HPDE6-E6E7 (cell line): ENCODE data around the gene IQCH.
A peak's percentile ranks its signal among the peaks of the same experiment; 100 is the strongest.

Experiments used
- DNase-seq: peaks from one replicate; pipeline ENCODE4 v3.0.0; 2011; ENCODE audit warnings: missing footprints; ENCODE audit errors: extremely low spot score

Gene IQCH

DNA sequence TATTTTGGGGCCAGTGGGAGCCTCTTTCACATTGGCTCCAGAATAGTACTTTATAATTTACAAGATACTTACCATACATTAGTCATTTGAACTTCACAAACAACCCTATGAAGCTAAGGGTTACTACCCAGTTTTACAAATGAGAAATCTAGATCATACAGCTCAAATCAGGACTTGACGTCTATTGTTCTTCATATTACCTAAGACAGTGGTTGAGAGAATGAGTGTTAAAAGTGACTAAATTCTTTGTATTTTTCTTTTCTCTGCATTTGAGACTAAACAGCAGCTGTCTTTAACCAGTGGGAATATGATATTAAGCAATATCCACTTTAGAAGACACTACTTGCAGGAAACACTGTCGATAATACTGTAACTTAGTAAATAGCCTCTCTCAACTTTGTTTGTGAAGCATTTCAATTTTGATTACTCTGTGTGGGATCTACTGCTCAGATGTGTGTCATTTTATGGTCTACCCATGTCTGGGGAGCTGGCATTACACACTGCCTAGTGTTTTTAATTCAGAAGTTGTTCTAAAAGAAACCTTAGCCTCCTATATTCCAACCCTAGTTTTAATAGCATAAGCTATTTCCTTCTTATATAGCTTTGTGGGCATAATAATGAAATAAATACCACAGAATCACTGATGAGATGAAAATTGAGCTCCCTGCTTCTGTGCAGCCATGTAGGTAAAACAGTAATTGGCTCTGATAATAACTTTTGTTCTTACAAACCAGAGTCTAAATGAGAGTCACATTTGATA is 45.9 kb downstream of the IQCH start:
- no peak for DNase-seq

DNA sequence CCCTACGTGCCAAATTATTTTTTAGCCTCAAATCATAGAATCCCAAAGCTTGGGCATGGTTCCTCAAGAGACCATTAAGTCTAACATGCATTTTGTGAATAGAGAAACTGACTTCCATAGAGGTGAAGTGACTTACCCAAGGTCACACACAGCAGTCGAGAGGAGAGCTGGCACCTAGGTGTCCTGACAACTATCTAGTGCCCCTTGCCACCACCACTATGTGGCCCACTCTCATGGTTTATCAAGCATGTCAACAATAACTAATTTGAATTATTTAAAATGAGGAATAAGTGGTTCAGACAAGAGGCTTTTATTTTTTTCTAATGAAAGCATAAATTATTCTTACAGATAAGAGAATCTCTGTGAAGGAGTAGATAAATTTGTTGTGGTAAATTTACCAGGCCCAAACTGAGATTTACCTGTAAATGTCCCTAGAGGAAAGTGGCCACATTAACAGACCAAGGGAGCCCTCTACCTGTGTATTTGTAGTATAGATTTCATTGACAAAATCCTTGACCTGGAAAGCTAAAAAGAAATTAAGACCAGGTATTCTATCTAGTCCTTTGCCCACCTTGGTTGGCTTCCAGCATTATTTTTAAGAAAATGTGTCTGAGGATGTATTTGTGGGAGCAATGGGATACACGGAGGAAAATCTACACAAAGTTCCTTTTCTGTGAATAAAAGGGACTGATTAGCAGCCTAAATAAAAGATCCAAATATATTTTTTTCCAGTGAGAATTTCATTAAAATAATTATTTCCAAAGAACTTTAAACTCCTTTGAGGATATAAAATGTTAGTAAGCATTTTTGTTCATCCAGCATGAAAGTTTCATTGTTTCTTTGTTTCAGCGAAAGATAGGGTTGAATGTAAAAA is 49.1 kb downstream of the IQCH start:
- DNase-seq, result peak; percentile 11

DNA sequence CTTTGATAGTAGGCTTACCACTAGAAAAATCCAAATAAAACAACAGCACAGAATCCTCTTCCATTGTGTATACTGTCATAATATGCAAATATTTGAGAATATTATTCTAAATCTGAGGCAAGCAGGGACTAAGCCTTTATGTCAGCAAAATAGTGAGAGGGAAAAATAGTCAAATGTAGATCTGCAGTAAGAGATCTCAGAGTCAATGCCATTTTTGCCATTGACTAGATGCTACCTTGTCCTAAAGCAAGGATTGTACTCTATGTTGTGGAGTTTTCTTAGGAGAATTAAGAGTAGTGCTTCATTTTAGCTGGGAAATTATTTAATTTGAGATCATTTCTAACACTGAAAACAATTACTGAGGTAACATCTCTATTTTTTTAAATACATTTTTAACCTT is 50.2 kb downstream of the IQCH start:
- DNase-seq, result no peak

DNA sequence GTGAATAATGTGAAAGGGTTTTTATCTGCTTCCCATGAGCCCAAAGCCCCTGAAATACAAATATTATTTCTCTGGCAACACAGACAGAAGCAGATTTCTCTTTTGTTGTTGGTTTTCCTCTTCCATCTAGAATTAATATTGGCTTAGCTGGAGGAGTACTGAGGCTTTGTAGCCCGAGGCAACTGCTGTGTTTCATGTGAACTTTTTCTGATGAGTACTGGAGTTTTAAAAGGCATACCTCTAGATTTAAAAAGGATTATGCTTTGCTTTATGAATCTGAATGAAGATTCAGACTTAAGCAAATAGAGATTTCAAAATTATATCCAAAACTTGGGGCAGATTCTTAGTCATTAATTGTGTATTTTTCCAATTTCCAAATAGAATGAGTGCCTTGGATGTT is 50.9 kb downstream of the IQCH start:
- no peak for DNase-seq

DNA sequence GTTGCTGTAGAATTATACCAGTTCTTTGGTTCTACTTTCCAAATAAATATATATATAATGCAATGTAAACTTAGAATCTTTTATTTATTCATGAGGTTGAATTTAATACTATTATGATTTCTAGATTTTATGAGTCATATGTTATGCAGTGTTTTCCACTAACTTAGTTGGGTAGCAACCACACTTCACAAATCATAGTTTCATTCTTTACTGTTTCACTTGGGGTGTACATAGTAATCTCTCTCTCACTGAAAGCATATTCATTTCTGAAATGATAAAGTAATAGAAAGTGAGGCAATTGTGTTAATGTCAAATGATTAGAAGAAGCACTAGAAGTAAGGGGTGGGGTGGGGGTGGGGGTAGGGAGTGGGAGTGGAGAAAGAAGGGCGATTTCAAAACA is 52.6 kb downstream of the IQCH start:
- no peak for DNase-seq

DNA sequence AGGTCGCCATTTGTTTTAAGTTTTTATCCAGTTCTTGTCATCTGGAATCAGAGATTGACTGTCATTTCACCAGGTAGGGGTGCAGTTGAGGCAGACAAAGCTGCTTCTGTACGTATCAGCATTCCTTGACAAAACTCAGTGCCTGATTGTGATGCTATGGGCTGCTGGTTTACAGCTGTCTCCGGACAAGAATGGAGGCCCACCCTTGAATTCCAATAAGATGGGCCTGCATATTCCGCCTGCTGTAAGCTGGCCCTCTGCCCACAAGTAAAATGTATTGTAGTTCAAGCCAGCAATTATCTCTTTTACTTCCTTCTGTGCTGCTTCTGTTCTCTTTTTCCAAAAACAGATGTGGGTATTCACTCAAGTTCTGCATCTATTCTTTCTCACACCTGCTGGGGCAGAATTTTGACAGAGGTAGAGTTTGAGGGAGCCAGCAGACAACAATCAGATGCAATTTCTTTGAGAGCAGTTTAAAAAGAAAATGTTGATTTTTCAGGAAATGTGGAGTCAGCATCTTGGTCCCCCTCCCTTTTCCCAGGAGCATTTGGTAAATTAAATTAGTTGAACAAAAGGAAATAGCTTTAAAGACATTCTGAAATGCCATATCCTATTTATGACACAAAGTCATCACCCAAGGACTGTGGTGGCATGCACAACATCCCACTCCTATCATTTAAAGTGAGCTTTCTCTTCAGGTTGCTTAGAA is 53.5 kb downstream of the IQCH start:
- no peak for DNase-seq

DNA sequence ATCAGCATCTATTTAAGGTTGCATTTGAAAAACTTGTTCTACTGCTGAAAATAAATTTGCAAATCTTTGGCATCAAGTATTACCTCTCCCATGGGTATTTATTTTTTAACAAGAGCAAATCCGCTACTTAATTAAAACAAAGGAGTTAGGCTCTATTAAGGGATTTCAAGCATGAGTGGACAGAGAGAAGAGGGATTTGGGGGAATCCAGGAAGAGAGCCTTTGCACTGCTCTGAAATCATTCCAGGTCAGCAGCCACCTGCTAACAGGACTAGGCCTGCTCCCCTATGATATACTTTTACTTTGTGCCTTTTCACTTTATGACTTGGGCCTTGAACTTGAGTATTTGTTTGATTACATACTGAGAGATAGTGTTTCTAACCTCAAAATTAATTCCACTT is 57.1 kb downstream of the IQCH start:
- no peak for DNase-seq

DNA sequence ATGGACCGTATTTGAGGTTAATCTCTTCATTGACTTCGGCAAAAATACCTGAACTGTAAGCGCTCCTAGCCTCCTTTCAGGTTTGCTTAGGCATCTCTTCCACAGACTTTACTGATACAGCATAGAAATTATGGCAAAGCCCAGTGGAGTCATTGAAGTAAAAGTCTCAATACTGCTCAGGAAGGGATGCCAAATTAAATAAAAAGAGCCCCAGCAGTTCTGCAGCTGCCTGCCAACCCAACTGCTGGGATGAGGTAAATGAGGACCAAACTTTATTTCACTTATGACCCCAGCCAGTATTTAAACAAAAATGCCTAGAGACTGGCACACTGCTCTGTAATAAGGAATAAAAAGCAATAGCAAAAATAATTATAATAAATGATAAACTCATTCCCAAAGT is 65.4 kb downstream of the IQCH start:
- no peak for DNase-seq

DNA sequence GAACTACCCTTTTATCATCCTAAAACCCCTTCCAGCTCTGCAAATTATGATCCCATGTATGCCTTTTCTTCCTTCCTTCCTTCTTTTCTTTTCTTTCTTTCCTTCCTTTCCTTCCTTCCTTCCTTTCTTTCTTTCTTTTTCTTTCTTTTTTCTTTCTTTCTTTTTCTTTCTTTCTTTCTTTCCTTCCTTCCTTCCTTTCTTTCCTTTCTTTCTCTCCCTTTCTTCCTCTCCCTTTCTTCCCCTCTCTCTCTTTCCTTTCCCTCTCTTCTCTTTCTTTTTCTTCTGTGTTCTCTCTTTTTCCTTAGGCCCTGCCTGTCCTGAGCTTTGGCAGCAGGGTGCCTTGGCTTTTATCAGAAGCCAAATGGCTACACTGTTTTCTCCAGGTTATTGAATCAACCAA is 66.8 kb downstream of the IQCH start:
- no peak for DNase-seq

DNA sequence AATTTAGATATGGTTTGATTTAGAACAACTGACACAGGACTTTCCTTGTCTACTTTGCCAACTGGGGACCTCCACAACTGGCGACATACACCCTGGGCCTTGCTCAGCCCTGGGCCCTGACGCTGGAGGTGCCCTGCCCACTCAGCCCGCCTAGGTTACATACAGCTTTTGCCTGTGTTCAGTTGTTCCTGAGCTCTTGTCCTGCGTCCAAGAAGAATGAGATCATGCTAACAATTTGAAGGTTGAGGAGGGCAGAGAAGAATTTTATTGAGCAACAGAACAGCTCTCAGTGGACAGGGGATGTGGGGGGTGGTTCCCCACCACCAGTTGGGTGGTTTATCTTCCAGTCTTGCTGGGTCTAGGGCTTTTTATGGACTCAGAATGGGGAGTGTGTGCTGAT is 67.9 kb downstream of the IQCH start:
- DNase-seq, result no peak

DNA sequence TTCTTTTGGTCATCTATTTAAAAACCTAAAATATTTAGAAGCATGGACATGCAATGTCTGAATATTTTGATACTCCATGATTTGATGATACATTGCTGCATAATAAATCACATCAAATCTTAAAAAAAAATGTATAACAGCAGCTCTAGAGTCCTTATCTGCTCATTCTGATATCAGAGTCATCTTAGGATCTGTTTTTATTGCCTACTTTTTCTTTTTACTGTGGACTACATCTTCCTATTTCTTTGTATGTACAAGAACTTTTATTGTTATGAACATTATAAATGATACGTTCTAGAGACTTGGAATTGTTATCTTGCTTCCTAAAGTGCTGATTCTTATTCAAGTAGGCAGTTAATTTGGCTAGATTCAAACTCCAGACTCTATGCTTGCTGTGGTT is 72.7 kb downstream of the IQCH start:
- no peak for DNase-seq

DNA sequence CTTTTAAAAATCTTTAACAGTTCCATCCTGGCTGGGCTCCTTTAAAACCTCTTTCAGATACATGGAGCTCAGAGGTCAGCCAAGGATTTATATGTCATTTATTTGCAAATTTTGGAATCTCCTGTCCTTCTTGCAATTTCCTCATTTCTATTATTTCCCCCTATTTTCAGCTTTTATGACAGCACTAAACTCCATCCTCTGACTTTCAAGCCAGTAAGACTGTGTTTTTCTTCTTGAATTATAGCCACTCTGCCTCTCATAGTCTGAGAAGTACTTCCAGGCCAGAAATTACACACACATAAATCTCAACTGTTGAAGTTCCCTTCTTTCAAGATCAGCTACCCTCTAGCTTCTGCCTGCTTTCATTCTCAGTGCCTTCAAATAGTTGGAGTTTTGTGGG is 73.2 kb downstream of the IQCH start:
- no peak for DNase-seq

DNA sequence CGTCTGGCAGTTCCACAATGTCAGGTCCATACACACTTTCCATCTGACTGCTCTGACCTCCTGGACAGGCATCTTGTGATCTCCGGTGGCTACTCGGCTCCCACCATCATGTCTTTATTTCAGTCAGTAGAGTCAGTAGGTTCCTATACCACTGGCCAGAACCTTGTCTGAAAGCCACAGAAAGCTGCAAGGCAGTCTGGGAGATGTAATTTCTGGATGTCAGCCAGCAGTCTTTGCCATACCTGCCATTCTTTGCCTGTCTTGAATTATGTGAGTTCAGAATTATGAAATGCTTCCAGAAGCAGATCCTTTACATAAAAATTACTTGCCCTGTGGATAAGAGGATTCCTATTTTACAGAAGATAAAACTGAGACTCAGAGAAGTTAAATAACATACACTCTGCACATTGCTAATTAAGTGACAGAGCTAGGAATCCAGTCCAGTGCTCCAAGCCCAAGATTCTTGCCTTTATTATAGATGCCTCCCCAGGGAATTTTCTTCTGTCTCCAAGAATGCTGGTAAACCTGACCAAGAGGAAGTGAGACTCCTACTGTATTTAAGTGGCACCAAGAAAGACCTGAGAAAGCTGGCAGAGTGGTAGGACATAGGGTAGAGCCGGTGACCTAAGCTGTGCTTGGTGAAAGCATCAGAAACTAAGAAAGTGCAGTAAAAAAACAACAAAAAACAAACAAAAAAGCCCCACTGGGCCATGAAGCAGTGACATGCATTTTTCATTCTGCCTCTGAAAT is 75.6 kb downstream of the IQCH start:
- no peak for DNase-seq

DNA sequence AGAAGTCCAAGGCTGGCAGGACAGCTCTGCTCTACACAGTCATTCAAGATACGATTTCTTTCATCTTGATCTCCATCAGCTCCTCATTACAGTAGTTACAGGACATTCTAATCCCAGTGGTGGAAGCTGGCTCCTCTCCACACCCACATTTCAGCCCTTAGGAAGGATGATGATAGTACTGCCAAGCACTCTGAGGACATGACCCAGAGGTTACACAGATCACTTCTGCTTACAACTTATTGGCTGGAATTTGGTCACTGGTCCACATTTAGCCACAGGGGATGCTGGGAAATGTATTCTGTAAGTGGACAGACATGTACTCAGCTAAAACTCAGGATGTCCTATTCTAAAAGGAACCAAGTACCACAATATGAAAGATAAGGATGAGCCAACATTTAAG is 77.1 kb downstream of the IQCH start:
- DNase-seq, result no peak

DNA sequence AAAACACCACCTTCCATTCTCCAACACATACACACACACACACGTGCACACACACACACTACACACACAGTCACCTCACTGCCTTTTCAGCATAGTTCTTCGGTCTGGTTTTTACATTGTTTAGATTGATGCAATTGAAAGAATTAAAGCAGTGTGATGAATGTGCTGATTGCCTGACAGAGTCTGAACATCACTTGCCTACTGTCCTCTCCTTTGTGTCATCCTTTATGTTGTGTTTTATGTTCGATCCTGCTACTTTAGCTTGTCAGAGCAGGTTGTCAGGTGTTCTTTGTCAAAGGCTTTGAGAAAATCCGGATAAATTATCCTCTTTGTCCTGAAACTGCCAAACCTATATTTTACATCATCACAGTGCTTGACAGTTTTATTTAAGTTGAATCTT is 80.4 kb downstream of the IQCH start:
- no peak for DNase-seq

DNA sequence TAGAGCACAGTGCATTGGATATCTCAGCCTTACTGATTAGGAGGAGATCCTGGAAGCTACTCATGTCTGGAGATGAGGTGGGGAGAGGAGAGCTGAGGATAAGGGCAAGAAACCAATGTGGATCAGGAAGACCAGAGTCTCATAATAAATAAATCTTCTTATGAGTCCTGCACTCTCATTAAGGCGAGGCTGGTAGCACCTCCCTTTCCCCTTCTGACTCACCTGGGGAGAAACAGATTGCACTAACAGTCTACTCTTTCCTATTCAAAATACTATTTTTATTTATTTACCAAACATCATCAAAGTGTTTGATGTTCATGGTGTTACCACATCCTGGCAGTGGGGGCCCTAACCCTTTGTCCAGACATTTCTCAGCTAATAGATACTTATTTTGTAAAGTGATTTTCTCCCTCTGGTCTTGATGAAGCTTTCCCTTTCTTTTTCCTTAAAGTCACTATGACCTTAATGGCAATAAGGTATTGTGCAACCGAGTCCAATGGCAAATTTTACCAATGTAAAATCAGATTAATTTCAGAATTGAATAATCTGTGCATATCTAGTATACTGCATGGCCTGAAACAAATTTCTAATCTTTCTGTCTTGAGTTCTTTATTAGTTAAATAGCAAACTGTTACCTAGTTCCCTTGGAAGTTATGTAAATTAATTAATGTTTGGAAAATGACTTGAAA is 81.1 kb downstream of the IQCH start:
- peak; percentile 14 for DNase-seq

DNA sequence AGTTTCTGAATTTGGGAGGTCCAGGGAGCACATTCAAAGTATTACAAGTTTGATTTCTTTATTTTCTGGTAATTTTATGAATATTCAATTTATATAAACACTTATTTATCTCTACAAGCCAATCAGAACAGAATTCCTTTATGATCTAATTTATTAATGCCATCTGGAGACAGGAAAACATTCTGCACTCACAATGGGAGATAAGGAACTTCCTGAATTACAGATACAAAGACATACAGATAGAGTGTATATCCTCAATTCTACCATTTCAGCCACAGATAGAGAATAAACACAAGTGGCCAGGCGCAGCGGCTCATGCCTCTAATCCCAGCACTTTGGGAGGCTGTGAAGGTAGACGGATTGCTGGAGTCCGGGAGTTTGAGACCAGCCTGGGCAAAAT is 86.0 kb downstream of the IQCH start:
- DNase-seq, result no peak

DNA sequence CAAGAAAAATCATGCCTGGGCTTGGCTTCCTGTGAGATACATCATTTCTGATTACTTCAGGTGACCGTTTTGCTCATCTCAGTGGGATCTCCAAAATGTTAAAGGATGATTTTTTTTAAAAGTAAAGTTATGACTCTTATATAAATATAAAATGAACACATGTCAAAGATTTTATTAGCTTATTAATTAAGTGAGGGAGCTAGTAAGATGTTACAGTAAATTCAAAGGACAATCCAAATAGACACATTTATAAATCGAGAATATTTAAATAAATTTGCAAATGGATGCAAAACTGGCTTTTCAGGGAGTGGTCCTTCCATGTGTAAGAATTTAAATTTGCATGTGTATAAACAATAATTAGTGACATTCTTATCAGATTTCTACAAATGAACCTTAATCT is 87.0 kb downstream of the IQCH start:
- DNase-seq, result no peak

DNA sequence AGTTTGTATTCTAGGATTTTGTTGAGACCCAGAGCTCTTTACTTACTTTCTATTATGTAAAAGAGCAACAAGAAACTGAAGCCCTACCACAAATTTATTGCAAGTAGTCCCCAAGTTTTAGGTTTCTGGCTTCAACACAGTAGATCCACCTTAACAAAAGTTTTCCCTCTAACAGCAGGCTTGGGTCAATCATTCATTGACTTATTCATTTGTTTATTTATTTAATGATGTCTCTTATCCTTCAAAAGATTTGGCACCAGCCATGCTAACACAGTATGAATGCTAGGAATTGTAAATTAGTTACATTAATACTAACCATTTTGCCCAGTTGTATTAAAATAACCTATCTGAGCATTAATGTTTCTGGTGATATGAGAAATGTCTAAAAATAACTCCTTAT is 88.6 kb downstream of the IQCH start:
- no peak for DNase-seq

DNA sequence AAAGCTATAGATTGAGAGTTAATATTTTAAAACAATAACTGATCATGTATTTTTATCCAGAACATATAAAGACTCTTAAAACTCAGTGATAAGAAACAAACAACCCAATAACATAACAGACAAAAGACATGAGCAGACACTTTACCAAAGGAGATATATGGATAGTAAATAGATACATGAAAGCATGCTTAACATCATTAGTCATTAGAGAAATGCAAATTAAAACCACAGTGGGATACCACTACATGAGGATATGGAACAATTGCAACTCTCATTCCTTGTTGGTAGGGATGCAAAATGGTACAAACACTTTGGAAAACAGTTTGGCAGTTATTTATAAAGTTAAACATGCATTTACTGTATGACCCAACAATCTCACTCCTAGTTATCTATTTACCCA is 95.0 kb downstream of the IQCH start:
- no peak for DNase-seq

DNA sequence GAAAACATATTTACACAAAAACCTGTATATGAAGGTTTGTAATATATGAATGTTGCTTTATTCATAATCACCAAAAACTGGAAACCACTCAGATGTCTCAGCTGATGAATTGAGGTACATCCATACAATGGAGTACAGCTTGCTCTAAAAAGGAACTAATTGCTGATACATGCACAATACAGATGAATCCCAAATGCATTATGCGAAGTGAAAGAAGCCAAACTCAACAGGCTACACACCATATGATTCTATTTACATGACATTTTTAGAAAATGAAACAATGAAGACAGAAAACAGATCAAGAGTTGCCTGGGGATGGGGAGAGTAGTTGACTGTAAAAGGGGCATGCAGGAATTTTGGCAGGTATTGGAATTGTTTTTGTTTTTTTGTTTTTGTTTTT is 95.5 kb downstream of the IQCH start:
- no peak for DNase-seq
